ENCODE results near the gene GADD45G.
A peak's percentile ranks its signal among the peaks of the same experiment; 100 is the strongest.

The GADD45G gene

GRCh38 chr9:89631384-89631783, 26.6 kb downstream of the GADD45G start:
- no peak for DNase-seq (ENCODE audit: low read depth)
- TF ChIP-seq CTCF (conservative IDR thresholded peaks at IDR 0.05; ENCODE audit: low read depth, low read length): no peak
- H3K4me3 ChIP-seq (ENCODE audit: low read depth, low read length): no peak overlapping the region

- no peak for DNase-seq (ENCODE audit: low read depth)
- TF ChIP-seq CTCF (conservative IDR thresholded peaks at IDR 0.05; ENCODE audit: low read depth, low read length): no peak
- no peak overlapping the region for H3K4me3 ChIP-seq (ENCODE audit: low read depth, low read length)
Measured at GRCh38 chr9:89632192-89632733, 27.5 kb downstream of the GADD45G start.

GRCh38 chr9:89632736-89633135, 27.9 kb downstream of the GADD45G start:
- no peak for TF ChIP-seq CTCF (conservative IDR thresholded peaks at IDR 0.05; ENCODE audit: low read depth, low read length)
- H3K4me3 ChIP-seq (ENCODE audit: low read depth, low read length): no peak overlapping the region
- DNase-seq (ENCODE audit: low read depth): no peak

GRCh38 chr9:89633404-89633803, 28.6 kb downstream of the GADD45G start:
- no peak for DNase-seq (ENCODE audit: low read depth)
- no peak for TF ChIP-seq CTCF (conservative IDR thresholded peaks at IDR 0.05; ENCODE audit: low read depth, low read length)
- no peak overlapping the region for H3K4me3 ChIP-seq (ENCODE audit: low read depth, low read length)

GRCh38 chr9:89633920-89634319, 29.1 kb downstream of the GADD45G start:
- DNase-seq (ENCODE audit: low read depth): no peak
- H3K4me3 ChIP-seq (ENCODE audit: low read depth, low read length): no peak overlapping the region
- no peak for TF ChIP-seq CTCF (conservative IDR thresholded peaks at IDR 0.05; ENCODE audit: low read depth, low read length)

GRCh38 chr9:89634995-89635742, 30.4 kb downstream of the GADD45G start:
- H3K4me3 ChIP-seq (ENCODE audit: low read depth, low read length): no peak overlapping the region
- peak; percentile 26 for DNase-seq (ENCODE audit: low read depth)
- no peak for TF ChIP-seq CTCF (conservative IDR thresholded peaks at IDR 0.05; ENCODE audit: low read depth, low read length)

GRCh38 chr9:89635816-89636215, 31.0 kb downstream of the GADD45G start:
- no peak for DNase-seq (ENCODE audit: low read depth)

More at GRCh38 chr9:89635816-89636215, 31.0 kb downstream of the GADD45G start:
- TF ChIP-seq CTCF (conservative IDR thresholded peaks at IDR 0.05; ENCODE audit: low read depth, low read length): no peak
- H3K4me3 ChIP-seq (ENCODE audit: low read depth, low read length): no peak overlapping the region
